GM21619 (cell line): ENCODE data around the gene RHOD.

Source experiments
- ATAC-seq: cut with Tn5 transposase; IDR thresholded peaks from one replicate; pipeline ENCODE4 v1.9.1; 2021; ENCODE audit not compliant: unreplicated experiment

RHOD gene

DNA sequence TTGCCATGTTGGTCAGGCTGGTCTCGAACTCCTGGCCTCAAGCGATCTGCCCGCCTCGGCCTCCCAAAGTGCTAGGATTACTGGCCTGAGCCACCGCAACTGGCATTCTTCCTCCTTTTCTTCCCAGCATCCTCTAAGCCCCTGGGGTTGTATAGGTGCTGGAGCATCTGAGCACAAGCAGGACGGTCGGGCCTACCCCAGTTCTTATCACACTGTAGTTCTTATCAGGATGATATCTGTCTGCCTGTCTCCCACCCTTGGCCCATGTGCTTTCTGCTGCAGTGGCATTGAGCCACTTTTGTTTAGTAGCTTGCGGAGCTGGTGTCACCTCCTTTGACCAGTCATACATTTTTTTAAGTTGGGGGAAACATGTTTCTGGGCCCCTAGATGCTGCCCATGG lies 1.9 kb downstream of the RHOD start:
- no peak for ATAC-seq

DNA sequence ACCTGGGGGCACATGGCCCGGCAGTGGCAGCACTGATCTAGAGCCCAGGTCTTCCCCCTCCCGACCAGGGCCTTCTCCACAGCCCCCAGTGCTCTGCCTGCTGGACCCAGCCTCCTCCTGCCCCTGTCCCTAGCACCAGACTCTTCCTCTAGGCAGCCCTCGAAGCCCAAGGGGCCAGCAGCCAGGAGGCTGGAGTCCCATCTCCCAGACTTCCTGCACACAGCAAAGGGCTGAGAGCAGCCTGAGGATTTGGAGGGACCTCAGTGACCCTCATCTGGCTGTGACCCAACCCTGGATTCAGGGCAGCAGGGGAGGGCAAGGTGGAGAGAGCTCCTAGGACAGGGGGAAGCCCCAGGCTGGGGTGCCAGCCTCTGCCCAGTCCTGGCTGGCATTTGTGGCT lies 3.0 kb downstream of the RHOD start:
- no peak for ATAC-seq

DNA sequence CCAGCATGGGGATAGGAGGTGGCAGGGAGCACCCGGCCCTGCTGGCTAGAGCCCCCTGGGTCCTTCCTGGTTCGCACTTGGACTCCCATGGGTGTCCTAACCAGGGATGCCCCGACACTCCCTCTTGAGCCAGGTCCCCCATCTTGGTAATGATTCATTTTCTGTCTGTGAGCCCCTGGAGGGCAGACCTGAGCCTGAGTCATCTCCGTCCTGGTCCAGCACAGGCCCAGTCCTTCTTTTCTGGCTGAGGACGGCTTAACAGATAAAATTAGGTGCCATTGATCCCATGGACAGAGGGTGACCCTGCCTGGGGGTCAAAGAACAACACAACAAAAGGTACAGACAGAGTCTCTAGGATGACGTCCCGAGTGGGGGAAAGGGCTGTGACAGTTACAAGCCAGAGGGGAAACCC lies 3.5 kb downstream of the RHOD start:
- no peak for ATAC-seq

DNA sequence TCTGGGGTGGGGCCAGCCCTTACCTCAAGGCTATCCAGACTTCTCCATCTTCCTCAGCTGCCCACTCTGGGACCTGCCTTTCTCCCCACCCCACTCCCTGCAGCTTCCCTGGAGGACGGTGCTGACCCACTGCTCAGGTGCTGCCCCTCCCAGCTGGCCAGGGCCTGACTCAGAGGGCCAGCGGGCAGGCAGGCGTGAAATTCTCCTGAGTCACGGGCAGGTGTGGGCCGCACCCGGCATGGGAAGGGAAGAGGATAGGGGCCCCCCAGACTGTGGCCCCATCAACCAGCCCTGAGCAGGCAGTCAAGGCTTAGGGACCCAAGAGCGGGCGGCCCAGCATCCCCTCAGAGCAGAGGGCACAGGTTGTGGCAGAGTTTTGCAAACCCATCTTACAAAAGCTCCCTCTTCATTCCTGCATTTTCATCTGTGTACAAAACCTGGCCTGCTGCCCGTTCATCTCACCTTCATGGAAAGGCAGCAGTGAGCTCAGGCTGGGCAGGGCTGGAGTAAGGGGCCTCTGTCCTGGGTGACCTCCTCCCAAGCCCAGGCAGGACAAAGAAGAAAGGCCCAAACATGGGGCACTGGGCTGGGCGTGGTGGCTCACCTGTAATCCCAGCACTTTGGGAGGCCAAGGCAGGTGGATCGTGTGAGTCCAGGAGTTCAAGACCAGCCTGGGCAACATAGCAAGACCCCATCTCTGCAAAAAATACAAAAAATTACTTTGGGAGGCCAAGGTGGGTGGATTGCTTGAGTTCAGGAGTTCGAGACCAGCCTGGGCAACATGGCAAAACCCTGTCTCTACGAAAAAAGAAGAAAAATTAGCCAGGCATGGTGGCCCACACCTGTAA lies 6.1 kb downstream of the RHOD start:
- ATAC-seq: no peak

DNA sequence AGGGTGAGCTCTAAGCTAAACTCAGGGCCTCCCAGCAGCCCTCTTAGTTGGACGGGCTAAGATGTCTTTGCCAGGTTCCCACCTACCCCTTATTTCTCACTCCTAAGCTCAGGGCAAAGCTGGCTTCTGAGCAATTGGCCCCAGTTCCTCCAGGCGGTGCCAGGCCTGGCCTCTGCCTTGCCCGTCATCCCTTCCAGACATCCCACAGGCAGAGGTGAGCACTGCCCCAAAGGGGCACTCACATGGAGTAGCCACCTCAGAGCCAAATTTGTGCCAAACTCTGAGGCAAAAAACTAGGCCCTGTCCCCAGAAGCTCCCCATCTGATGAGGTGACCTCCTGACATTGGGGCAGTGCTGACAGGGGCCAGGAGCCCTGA lies 9.7 kb downstream of the RHOD start:
- no peak for ATAC-seq

DNA sequence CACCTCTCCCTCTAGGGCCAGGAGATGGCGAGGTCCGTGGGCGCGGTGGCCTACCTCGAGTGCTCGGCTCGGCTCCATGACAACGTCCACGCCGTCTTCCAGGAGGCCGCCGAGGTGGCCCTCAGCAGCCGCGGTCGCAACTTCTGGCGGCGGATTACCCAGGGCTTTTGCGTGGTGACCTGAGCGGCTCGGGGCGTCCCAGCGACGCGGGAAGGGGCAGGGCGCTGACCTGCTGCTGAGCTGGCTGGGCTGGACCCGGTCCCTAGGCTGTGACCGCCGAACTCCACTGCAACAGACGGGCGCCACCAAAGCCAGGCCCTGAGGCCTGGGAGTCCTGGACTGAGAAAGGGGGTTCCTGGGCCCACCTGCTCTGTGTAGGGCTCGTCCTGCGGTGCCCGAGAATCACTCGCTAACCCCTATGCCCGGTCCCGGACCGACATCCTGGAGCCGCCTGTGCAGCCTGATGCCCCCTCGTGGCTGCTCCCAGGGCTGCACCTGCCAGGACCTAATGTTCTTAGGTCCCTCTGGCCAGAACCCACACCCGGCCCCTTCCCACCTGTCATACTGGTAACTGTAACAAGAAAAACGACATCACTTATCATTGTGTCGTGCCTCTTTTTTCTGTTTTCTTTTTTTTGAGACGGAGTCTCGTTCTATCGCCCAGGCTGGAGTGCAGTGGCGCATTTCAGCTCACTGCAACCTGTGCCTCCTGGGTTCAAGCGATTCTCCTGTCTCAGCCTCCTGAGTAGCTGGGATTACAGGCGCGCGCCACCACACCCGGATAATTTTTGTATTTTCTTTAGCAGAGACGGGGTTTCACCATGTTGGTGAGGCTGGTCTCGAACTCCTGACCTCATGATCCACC lies 15.0 kb downstream of the RHOD start:
- no peak for ATAC-seq

DNA sequence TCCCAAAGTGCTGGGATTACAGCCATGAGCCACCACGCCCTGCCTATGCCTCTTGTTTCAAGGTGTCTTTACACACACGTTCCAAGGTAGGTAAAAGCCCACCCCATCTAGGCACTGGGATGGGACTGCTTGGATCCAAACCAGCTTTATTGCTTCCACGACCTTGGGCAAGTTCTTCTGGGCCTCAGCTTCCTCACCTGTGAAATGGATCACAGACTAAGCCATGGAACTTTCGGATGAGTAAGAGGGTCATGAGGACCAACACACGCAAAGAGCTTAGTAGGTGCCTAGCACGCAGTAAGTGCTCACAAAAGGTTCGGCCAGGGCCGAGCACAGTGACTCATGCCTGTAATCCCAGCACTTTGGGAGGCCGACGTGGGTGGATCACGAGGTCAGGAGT lies 15.6 kb downstream of the RHOD start:
- no peak for ATAC-seq

DNA sequence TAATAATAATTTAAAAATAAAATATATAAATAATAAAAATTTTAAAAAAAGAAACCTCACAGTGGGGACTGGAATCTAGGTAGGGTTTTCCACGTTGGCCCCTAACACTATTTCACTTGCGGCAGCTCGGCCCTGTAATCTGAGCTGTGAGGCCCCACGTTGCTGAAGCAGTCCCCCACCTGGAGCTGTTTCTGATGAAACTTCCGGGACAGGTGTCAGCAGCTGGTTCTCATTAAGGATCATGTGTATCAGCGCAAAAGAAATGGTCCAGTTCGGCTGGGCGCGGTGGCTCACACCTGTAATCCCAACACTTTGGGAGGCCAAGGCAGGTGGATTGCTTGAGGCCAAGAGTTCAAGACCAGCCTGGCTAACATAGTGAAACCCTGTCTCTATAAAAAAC lies 17.3 kb downstream of the RHOD start:
- ATAC-seq: no peak

DNA sequence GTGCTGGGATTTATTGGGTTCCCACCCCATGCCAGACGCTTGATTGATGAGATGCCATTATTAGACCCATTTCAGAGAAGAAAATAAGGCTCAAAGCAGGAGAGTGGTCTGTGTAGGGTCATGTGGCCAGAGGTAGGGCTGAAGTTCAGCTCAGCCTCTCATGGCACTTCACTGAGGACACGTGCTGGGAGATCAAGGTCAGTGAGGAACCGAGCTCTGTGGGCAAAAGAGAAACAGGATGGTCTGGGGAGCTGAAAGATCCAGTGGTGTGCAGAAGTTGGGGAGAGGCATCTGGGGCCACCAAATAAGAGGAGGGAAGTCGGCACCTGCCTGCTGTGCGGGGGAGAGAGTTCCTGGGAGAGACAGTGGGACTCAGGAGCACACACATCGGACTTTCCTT lies 19.6 kb downstream of the RHOD start:
- ATAC-seq: no peak

DNA sequence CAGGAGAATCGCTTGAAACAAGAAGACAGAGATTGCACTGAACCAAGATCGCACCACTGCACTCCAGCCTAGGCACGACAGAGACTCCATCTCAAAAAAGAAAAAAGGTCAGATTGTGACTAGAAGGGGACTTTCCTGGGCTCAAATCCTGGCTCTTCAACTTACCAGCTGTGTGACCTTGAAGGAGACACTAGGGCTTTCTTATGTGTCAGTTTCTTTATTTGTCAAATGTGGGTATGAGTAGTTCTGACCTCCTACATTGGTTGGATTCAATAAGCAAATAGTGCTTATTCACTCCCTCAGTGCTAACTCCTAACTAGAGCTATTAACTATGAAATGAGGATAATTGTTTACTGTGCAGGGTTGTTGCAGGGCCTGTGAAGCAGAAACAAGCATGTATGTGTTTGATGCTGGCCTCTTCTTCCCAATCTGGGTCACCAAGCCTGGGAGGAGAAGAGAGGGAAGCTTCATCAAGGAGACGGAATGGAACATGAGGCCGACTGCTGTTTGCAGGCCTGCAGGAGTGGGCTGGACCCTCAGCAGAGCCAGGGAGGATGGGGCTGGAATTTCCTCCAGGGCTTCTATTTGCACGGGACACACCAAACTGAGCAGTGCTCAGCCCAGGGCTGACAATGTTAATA lies 22.5 kb downstream of the RHOD start:
- no peak for ATAC-seq

DNA sequence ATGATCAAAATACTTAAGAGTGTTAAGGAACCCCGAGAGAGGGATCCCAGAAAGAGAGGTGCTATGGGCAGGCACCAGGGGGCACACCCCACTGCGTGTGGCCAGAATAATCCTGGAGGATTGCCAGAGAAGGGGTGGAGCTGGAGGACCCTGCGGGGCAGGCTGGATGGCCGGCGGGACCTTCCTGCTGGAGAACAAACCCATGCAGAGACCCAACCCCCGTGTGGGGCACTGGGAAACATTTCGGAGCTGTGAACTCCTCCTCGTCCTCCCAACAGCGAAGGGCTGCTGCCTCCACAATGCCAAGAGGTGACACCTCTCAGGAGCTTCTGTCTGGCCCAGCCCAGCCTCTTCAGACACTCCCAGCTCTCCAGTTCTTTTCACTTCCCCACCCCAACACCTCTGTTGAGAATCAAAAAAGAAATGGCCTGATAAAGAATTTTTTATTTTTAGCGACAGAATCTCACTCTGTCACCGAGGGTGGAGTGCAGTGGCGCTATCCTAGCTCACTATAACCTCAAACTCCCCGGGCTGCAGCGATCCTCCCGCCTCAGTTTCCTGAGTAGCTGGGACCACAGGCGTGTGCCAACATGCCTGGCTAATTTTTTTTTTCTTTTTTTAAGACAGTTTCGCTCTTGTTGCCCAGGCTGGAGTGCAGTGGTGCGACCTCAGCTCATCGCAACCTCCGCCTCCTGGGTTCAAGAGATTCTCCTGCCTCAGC lies 25.6 kb downstream of the RHOD start:
- no peak for ATAC-seq

DNA sequence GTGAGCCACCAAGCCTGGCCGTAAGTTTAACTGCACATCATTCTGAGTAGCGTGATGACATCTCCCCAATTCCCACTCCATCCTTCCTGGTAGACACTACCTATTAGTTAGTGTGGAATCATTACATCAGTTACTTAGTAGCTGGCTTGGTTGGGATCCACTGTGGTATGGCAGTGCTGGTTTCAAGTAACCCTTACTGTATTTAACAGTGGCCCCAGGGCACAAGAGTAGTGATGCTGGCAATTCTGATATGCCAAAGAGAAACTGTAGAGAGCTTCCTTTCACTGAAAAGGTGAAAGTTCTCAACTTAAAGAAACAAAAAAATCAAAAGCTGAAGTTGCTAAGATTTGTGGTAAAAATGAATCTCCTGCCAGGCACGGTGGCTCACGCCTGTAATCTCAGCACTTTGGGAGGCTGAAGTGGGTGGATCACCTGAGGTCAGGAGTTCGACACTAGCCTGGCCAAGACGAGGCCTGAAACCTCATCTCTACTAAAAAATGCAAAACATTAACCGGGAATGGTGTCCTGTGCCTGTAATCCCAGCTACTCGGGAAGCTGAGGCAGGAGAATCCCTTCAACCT lies 27.2 kb downstream of the RHOD start:
- ATAC-seq: no peak

DNA sequence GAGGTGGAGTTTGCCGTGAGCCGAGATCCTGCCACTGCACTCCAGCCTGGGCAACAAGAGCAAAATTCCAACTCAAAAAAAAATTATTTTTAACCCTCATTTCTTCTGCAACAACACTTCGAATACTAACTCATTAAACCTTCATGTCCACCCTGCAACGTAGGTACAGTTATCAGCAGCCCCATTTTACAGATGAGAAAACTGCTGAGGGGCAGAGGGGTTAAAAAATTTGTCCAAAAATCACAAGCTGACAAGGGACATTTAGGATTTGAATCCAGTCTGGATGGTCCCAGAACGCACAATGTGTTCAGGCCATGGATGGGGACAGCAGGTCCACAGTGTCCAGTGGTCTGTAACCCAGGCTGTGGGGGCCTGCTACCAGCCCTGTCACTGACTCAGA lies 29.0 kb downstream of the RHOD start:
- no peak for ATAC-seq

DNA sequence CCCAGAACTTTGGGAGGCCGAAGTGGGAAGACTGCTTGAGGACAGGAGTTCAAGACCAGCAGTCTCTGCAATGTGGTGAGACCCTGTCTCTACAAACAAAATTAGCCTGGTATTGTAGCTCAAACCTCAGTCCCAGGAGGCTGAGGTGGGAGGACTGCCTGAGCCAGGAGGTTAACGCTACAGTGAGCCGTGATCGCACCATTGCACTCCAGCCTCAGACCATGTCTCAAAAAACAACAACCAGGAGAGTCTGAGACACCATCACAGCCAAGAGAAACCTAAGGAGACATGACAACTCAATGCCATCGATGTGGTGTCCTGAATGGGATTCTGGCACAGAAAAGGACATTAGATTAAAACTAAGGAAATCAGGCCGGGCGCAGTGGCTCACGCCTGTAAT lies 34.1 kb downstream of the RHOD start:
- no peak for ATAC-seq

DNA sequence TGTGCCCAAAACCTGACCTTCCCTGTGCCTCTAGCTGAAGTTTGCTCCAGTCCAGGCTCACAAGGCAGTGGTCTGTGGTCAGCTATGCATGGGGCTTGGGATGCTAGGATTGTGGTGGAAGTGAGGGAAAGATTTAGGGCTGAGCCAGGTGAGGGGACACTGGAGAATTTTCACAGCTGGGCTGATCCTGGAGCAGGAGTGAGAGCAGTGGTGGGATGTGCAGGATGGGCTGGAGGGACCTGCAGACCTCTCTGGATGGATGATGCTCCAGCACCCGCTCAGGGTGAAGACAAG lies 38.5 kb downstream of the RHOD start:
- no peak for ATAC-seq

DNA sequence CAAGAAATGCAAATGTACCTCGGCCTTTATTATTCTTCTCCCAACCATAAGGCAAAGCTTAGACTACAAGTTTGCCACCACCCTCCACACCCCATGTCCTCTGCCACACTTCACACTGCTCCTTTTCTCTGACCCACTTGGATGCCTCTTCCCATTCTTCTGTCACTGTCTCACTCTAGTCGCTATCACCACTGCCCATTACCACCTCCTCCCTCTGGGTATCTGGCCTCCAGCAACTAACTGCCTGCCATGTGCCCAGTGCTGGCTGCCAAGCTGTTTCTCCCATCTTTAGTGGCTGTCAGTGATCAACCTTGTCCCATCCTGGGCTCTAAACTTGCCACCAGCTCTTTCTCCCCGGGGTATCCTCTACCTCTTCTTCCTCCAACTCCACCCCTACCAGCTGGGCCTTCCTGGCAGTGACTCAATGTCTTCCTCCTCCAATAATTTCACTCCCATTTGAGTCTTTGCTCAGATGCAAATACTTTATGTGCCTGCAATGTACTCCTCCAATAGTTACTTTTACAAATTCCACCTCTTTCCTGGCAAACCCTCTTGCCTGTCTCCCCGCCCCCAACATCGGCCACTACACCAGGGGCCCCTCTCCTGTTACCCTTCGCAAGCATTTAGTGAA lies 42.3 kb downstream of the RHOD start:
- no peak for ATAC-seq

DNA sequence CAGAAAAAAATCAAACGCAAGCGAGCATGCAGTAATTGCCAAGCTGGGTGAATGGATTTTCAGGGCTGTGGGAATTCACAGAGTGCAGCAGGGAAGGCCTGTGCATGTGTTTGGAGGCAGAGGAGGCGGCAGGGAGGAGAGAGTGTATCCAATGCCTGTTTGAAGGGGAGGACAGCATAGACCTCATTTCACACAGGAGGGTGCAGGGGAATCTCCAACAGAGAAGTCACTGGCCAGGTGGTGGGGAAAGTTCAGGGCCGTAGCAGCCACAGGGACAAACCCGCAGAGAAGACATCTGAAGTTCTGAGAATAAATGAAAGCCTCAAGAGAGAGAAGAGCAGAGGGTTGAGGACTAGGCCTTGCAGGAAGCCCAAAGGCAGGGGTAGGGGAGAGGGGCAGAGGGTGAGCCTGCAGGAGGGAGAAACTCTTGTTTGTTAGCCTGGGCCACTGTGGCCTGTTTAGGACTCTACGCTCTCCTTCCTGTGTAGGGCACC lies 43.2 kb downstream of the RHOD start:
- ATAC-seq: peak; percentile 47

DNA sequence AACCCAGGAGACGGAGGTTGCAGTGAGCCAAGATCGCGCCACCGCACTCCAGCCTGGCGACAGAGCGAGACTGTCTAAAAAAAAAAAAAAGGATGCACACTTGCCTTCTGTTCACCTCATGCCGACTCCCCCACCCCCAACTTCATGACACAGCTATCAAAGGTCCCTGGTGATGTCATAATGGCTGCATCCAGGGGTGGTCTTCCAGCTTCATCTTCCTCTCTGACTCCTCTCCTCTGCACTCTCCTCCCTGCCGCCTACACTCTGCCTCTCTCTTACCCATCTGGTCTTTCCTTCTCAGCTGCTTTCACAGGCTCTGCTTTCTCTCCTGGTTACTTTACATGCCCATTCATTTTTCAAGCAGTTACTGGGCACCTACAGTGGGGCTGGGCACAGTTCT lies 46.0 kb downstream of the RHOD start:
- ATAC-seq: no peak

DNA sequence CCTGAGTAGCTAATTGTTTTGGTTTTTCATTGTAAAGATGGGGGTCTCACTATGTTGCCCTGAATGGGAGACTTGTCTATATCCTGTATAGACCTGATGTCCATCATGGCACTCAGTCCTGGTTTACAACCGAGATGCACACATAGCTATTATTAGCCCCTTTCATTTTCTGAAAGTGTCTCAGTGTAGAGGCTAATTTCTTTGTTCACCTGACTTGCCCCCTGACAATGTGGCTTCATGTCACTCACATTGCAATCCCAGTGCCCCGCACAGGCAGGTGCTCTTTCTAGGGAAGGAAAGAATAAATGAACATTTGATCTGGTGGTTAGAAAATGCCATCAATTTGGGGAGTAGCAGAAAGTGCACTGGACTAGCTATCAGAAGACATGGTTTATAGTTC lies 49.3 kb downstream of the RHOD start:
- no peak for ATAC-seq

DNA sequence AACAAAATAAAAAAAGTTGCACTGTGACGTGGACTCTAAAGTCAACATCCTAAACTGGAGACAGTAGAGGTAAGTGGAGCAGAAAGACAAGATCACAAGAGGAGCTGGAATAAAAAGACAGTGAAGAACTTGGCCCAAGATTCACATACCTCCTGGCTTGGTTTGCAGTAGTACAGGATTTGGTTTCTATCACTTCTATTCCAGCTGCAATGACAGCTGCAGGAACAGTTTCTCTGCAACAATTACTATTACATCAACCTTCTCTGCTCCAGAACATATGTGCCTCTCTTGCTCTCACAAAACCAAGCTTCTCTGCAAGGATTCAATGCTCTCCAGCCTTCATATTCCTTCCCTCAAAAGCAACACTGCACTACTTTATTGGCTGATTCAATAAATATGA lies 54.6 kb downstream of the RHOD start:
- ATAC-seq: no peak
